NCI-H146 (cell line): ENCODE results near the gene DRC3.

Experiments used
- DNase-seq: peaks from one replicate; lab custom pipeline; 2025; lab: John Stamatoyannopoulos, UW

The DRC3 gene

DNA sequence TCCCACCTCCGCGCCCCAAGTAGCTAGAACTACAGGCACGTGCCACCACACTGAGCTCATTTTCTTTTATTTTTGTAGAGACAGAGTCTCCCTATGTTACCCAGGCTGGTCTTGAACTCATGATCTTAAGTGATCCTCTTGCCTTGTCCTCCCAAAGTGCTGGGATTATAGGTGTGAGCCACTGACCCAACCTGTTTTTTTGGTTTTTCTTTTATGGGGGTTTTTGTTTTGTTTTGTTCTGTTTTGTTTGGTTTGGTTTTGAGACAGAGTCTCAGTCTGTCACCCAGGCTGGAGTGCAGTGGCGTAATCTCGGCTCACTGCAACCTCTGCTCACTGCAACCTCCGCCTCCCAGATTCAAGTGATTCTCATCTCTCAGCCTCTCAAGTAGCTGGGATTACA lies 82.9 kb downstream of the DRC3 start:
- no peak for DNase-seq

DNA sequence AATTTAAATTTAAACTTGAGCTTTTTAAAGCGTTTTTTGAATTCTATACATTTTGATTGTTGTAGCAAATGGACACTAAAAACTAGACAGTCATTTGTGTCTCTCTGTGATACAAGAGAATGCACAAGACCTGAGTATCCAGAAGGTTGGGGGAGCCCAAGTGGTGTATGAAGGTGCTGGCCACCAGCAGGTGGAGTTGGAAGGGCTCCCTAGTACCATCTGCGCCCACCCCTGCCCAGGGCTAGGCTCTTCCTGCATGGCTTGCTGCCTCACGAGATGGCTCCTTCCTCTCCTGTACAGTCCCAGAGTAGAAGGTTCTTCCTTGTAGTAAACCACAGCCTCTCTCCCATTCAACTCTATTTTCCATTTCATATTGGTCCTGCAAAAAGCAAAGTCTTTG lies 83.6 kb downstream of the DRC3 start:
- DNase-seq: no peak

DNA sequence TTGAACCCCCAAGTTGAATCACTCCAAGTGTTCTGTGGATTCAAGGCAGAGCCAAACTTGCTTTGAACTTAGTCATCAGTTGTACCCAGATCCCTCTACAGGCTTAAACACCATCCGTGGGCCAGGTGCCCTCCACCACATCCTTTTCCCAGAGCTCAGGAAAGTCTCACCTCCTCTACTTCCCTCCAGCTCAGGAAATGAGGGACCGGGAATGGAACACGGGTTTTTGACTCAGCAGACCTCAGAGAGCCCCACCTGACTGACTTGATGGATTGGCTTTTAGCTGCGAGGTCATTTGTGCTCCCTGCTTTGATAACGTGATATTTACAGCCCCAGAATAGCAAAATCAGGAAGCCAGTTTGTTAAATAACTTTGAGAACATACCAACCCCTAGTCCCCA lies 86.6 kb downstream of the DRC3 start:
- DNase-seq: no peak

DNA sequence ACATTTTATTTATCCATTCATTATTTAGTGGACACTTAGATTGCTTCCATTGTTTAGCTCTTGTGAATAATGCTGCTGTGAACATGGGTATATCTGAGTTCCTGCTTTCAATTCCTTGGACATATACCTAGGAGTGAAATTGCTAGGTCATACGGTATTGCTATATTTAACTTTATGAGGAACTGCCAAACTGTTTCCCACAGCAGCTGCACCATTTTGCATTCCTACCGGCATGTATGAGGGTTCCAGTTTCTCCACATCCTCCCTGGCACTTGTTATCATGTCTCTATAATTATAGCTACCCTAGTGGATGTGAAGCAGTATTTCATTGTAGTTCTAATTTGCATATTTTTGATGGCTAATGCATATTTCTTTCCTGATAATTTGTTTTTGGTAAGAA lies 91.4 kb downstream of the DRC3 start:
- no peak for DNase-seq

DNA sequence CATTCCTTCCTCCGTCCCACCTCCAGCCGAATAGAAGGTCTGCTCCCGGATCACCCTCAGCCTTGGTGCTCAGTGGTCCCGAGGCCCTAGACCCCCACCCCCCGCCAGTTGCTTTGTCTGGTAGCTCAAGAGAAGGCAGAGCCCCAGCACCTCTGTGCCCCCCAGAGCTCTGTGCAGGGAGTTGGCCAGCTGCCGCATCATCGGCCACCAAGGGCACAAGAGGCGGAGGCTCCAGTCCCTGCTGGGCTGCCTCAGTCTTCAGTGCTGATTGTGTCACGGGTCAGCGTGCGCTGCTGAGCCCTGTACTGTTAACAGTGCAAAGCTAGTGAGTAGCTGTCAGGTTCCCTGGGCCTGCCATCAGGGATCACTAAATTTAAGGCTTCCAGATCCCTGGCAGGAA lies 92.9 kb downstream of the DRC3 start:
- no peak for DNase-seq
